ENCODE data around the gene NTM. TPM values are rescaled to one million over a fixed set of nuclear protein-coding genes. Genes with fewer than 3 reads are reported as not detected.

Gene NTM
- total RNA-seq, 2 experiments from 2014 or later = not detected

- H3K4me1 Mint-ChIP-seq = no peaks in the 10 kb centered on the region
- no peak overlapping the region for H3K4me3 Mint-ChIP-seq
- no peaks in the 10 kb centered on the region for H3K27me3 Mint-ChIP-seq
- ChIA-PET POLR2A (no interaction called here), CTCF (no interaction called here)
- H3K27ac Mint-ChIP-seq = no peak overlapping the region
- peaks cover 7% of the 10 kb centered on the region for H3K9me3 Mint-ChIP-seq
- H3K36me3 Mint-ChIP-seq (ENCODE audit: low read depth) = no peaks in the 10 kb centered on the region
- no peak for DNase-seq
Measured at GRCh38 chr11:131987703-131988102, 617.3 kb downstream of the NTM start.

DNA sequence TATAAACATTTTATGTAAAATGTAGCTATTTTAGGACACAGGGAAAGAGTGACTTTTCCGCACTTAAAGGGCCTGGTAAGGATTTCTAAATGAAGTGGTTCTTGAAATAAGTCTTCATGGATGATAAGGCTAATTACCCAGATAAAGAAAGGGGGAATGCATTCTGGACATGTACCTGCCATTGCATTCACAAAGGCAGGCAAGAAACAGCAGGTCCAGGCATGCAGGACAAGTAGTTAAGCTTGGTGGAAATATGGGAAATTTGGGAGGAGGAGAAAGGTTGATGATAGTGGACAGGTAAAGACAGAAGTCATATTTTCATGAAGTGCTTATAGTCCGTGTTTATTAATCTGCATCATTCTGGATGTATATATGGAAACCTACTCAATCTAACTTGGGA is 621.2 kb downstream of the NTM start:
- no peak overlapping the region for H3K27ac Mint-ChIP-seq
- POLR2A ChIA-PET = no interaction called here

GRCh38 chr11:131993246-131993645 is 622.8 kb downstream of the NTM start:
- H3K9me3 Mint-ChIP-seq = peaks cover 7% of the 10 kb centered on the region
- no peaks in the 10 kb centered on the region for H3K4me1 Mint-ChIP-seq
- CTCF ChIA-PET = interaction anchor here (0.6 kb wide), 1 partner anchor 245 kb away, joined by 3 read pairs; no protein-coding TSS in a partner anchor
- DNase-seq = no peak
- POLR2A ChIA-PET = no interaction called here
- no peaks in the 10 kb centered on the region for H3K36me3 Mint-ChIP-seq (ENCODE audit: low read depth)
- H3K27me3 Mint-ChIP-seq = no peaks in the 10 kb centered on the region
- no peak overlapping the region for H3K4me3 Mint-ChIP-seq
- no peak overlapping the region for H3K27ac Mint-ChIP-seq

More for the DNA sequence above, 621.2 kb downstream of the NTM start:
- CTCF ChIA-PET = no interaction called here
- Mint-ChIP-seq H3K9me3 (peaks cover 3% of the 10 kb centered on the region), H3K36me3 (ENCODE audit: low read depth) (no peaks in the 10 kb centered on the region), H3K4me3 (no peak overlapping the region), H3K4me1 (no peaks in the 10 kb centered on the region), H3K27me3 (no peaks in the 10 kb centered on the region)
- no peak for DNase-seq

DNA sequence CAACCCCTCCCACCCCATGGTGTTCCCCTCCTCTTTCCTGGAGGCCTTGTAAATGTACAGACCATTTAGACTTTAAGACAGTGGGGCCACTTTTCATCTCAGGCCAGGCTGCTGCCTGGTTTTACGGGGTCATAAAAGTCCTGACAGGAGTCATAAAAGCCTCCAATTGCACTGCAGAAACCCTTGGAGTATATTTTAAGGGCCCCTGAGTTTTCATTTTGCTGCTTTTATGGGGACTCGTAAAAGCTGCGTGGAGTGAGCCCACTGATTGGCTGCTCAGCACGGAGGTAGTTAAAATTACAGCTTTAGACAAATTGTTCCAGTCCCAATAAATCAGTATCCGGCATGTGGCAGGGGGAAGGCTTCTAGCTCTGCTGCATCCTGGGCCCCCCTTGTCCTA is 627.6 kb downstream of the NTM start:
- no peak for DNase-seq
- H3K36me3 Mint-ChIP-seq (ENCODE audit: low read depth) = no peaks in the 10 kb centered on the region
- H3K27ac Mint-ChIP-seq = no peak overlapping the region
- CTCF ChIA-PET = no interaction called here
- POLR2A ChIA-PET = no interaction called here
- no peaks in the 10 kb centered on the region for H3K4me1 Mint-ChIP-seq
- peaks cover 7% of the 10 kb centered on the region for H3K9me3 Mint-ChIP-seq
- H3K27me3 Mint-ChIP-seq = no peaks in the 10 kb centered on the region
- no peak overlapping the region for H3K4me3 Mint-ChIP-seq

- H3K36me3 Mint-ChIP-seq (ENCODE audit: low read depth) = no peaks in the 10 kb centered on the region
- no peaks in the 10 kb centered on the region for H3K4me1 Mint-ChIP-seq
- H3K27me3 Mint-ChIP-seq = no peaks in the 10 kb centered on the region
- ChIA-PET CTCF (no interaction called here), POLR2A (no interaction called here)
- no peak for DNase-seq
- no peak overlapping the region for H3K27ac Mint-ChIP-seq
- H3K4me3 Mint-ChIP-seq = no peak overlapping the region
- peaks cover 7% of the 10 kb centered on the region for H3K9me3 Mint-ChIP-seq
Measured at GRCh38 chr11:131999084-131999483, 628.7 kb downstream of the NTM start.

- no peak for DNase-seq
- Mint-ChIP-seq H3K27ac (no peak overlapping the region), H3K4me1 (no peaks in the 10 kb centered on the region), H3K36me3 (ENCODE audit: low read depth) (no peaks in the 10 kb centered on the region), H3K27me3 (no peaks in the 10 kb centered on the region), H3K9me3 (peaks cover 7% of the 10 kb centered on the region), H3K4me3 (no peak overlapping the region)
- ChIA-PET CTCF (no interaction called here), POLR2A (no interaction called here)
Measured at GRCh38 chr11:131999955-132000354, 629.5 kb downstream of the NTM start.

DNA sequence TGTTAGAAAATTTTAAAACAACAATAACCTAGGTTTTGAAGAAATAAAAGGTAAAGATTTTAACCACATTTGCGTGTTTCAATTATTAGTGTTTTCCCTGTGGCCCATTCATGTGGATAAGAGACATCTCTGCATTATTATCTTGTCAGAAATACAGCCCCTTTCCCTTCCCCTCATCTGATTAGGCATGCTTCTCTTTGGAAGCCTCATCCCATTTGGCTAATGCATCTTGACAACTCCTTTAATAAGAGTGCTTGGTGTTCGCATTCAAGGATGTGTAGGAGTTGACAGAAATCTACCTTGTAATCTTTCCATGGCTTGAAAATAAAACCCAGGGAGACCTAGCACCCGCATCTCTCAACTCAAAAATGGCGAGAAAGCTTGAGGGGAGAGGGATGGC is 635.5 kb downstream of the NTM start:
- ChIA-PET POLR2A (no interaction called here), CTCF (no interaction called here)
- Mint-ChIP-seq H3K9me3 (no peaks in the 10 kb centered on the region), H3K27ac (no peak overlapping the region), H3K4me3 (no peak overlapping the region), H3K27me3 (no peaks in the 10 kb centered on the region), H3K36me3 (ENCODE audit: low read depth) (no peaks in the 10 kb centered on the region), H3K4me1 (no peaks in the 10 kb centered on the region)
- DNase-seq = no peak

DNA sequence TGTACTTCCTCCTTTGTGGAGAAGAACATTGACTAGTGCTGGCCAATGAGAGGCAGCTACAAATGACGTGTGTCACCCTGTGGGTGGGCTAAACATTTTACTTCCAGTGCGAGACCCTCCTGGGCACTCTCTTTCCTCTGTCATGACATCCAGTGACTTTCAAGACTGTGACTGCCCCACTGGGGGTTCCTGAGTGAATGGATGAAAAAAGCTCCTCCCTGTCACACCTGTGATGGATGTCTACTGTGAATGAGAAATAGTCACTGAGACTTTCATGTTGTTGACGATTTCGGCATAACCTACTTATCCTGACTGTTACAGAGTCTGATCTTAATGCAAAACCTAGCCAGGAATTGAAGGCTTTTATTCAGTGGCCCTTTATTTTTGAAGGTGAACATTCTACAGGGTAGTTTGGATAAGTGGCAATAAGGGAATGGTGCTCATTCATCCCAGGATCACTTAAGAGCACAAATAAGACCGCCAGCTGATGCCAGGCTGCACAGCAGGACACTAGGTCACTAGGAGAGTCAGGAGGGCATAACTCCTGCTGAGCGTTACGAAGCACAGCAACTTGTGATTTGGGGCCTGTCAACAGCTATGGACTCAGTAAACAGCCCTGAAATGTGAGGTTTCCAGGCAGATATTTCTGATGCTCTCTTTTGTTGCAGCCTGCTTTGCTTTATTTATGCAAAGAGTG is 636.6 kb downstream of the NTM start:
- CTCF ChIA-PET = no interaction called here
- POLR2A ChIA-PET = no interaction called here
- Mint-ChIP-seq H3K4me1 (no peaks in the 10 kb centered on the region), H3K27me3 (no peaks in the 10 kb centered on the region), H3K27ac (no peak overlapping the region), H3K36me3 (ENCODE audit: low read depth) (no peaks in the 10 kb centered on the region), H3K4me3 (no peak overlapping the region), H3K9me3 (no peaks in the 10 kb centered on the region)
- DNase-seq = no peak

DNA sequence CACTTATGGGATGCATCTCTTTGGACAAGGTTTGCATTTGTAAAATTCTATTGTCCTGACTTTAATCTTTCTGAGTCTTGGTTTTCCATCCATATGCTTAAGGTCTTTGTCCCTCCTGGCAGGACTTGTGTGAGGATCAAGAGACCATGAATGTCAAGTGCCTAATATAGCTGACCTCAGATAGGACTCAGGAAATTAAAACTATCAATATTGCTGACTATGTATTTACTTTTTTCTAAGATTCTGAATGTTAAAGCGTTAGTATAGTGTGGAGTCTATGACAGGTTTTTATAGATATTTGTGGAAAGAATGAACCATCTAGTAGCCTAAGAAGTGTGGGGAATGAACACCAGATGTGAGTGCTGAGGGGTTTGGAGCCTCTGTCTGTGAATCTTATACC is 637.8 kb downstream of the NTM start:
- no peak overlapping the region for H3K27ac Mint-ChIP-seq
- POLR2A ChIA-PET = no interaction called here
- H3K36me3 Mint-ChIP-seq (ENCODE audit: low read depth) = no peaks in the 10 kb centered on the region
- no peaks in the 10 kb centered on the region for H3K27me3 Mint-ChIP-seq
- H3K4me3 Mint-ChIP-seq = no peak overlapping the region
- CTCF ChIA-PET = no interaction called here
- no peaks in the 10 kb centered on the region for H3K4me1 Mint-ChIP-seq
- DNase-seq = no peak
- H3K9me3 Mint-ChIP-seq = no peaks in the 10 kb centered on the region

DNA sequence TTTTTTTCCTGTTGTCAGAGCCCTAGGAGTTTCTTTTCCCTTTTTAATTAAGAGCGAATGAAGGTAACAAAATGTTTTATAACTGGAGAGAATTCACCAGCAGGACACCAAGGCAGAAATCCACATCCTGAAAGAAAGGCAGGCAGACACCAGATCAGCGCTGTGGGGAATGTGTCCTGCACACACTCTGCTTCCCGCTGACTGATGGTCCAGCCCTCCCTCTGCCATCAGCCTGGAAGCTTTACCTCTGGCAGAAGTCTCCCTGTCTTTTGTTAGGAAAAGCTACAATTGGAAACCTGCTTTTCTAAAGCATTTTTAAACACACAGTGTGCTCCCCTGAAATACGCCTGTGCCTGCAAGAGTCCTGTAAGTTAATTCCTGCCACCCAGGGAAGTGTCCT is 638.5 kb downstream of the NTM start:
- Mint-ChIP-seq H3K27ac (no peak overlapping the region), H3K9me3 (no peaks in the 10 kb centered on the region), H3K36me3 (ENCODE audit: low read depth) (no peaks in the 10 kb centered on the region), H3K27me3 (no peaks in the 10 kb centered on the region), H3K4me1 (no peaks in the 10 kb centered on the region), H3K4me3 (no peak overlapping the region)
- no peak for DNase-seq
- CTCF ChIA-PET = no interaction called here
- POLR2A ChIA-PET = no interaction called here

DNA sequence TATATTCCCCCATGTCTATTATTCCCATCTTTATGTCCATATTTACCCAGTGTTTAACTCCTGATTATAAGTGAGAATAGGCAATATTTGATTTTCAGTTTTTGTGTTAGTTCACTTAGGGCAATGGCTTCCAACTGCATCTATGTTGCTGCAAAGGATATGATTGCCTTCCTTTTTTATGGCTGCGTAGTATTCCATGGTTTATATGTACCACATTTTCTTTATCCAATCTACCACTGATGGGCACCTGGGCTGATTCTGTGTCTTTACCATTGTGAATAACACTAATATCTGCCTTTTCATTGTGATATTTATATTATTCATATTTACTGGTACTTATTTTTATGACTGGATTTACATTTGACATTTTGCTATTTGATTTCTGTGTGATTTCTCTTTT is 649.6 kb downstream of the NTM start:
- DNase-seq = no peak
- Mint-ChIP-seq H3K27me3 (no peaks in the 10 kb centered on the region), H3K9me3 (peaks cover 7% of the 10 kb centered on the region), H3K4me1 (no peaks in the 10 kb centered on the region), H3K4me3 (no peak overlapping the region), H3K36me3 (ENCODE audit: low read depth) (no peaks in the 10 kb centered on the region), H3K27ac (no peak overlapping the region)
- ChIA-PET POLR2A (no interaction called here), CTCF (no interaction called here)

DNA sequence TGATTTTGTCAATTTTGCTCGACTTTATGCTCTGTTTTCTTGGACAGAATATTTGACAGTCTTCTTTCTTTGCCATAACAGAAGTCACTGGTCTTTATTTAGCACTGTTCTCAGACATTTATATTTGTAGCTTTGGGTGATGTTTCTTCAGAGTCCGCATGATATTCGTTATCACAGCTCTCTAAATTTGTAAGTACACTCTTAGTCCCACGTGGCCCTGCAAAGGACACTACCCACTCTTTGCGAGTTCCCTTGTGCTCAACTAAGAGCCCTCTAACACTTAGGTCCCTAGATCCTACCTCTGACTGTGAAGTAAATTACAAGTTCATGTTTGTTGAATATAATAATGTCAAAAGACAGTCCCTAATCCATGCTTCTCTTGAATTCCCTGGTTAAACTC is 651.9 kb downstream of the NTM start:
- no peaks in the 10 kb centered on the region for H3K4me1 Mint-ChIP-seq
- ChIA-PET CTCF (no interaction called here), POLR2A (no interaction called here)
- no peak overlapping the region for H3K4me3 Mint-ChIP-seq
- no peaks in the 10 kb centered on the region for H3K27me3 Mint-ChIP-seq
- no peaks in the 10 kb centered on the region for H3K36me3 Mint-ChIP-seq (ENCODE audit: low read depth)
- DNase-seq = no peak
- H3K27ac Mint-ChIP-seq = no peak overlapping the region
- peaks cover 9% of the 10 kb centered on the region for H3K9me3 Mint-ChIP-seq

DNA sequence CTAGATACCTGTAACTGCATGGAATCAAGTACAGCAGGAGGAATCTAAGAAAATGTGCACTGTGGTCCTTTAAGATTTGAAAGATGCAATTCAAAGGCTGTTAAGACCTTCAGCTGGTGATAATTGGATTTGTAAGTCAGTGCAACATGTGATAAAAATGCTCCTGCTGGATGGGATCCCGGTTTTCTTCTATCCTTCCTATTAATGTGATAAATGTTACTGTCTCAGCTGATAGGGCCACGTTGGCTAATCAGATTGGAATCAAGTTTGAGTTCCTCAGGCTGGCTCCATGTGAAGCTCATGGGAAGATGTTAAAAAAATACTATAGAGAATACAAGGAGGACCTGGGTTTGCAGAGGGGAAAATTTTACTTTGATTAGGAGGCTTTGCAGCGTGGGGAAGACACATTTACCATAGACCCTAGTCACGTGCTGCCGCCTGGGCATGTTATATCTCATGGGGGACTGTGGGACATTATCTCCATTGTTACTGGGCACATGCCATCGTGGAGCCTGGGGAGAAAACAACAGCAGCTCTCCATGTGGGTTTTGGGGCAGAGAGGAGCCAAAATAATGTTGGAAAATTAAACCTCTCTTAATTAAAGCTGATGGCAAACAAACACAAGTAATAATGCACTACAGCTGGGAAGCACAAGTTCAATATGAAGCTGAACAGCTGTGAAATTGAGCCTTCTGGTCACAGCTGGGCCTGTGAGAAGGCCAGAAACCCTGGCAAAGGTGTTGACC is 652.5 kb downstream of the NTM start:
- Mint-ChIP-seq H3K4me1 (no peaks in the 10 kb centered on the region), H3K9me3 (peaks cover 9% of the 10 kb centered on the region), H3K27ac (no peak overlapping the region), H3K27me3 (no peaks in the 10 kb centered on the region), H3K4me3 (no peak overlapping the region), H3K36me3 (ENCODE audit: low read depth) (no peaks in the 10 kb centered on the region)
- DNase-seq = no peak
- ChIA-PET CTCF (no interaction called here), POLR2A (no interaction called here)

GRCh38 chr11:132024587-132025295 is 654.3 kb downstream of the NTM start:
- Mint-ChIP-seq H3K4me3 (no peak overlapping the region), H3K4me1 (no peaks in the 10 kb centered on the region), H3K36me3 (ENCODE audit: low read depth) (no peaks in the 10 kb centered on the region), H3K27me3 (no peaks in the 10 kb centered on the region), H3K27ac (no peak overlapping the region), H3K9me3 (peaks cover 9% of the 10 kb centered on the region)
- ChIA-PET POLR2A (no interaction called here), CTCF (no interaction called here)
- DNase-seq = no peak
